ENCODE data around the gene TIMM10. TPM values are rescaled to one million over a fixed set of nuclear protein-coding genes. Genes with fewer than 3 reads are reported as not detected.

The TIMM10 gene
- total RNA-seq, 1 experiment from 2014 or later: 94.7 TPM

DNA sequence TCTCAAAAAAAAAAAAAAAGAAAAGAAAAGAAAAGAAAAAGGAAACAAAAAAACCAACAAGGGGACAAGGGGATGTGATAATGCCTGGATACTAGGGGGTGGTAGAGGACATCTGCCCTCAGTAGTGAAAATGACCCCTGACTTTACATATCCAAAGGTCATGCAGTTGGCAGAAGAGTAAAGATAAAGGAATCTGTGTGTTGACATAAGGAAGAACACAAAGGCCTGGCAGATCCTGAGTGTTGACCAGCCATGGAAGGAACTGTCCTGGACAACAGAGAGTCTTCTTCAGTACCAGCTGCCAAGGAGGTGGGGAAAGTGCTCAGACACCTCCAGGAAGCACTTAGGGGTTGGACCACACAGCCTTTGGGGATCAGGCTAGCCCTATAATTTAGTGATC lies 27.7 kb downstream of the TIMM10 start:
- Histone ChIP-seq H3F3A (ENCODE audit: insufficient read depth, low read depth) (peaks cover 27% of the 10 kb centered on the region), H3K4me3 (no peak overlapping the region), H3K79me2 (ENCODE audit: low read depth) (no peaks in the 10 kb centered on the region), H3K36me3 (ENCODE audit: low read depth) (no peaks in the 10 kb centered on the region), H3K4me1 (replicated peaks; ENCODE audit: insufficient read depth) (peaks cover 52% of the 10 kb centered on the region), H3K9me2 (ENCODE audit: insufficient read depth) (no peaks in the 10 kb centered on the region), H2AFZ (no peak overlapping the region), H3K9me3 (ENCODE audit: insufficient read depth, low read depth) (no peaks in the 10 kb centered on the region), H4K20me1 (ENCODE audit: insufficient read depth) (no peaks in the 10 kb centered on the region), H3K27me3 (ENCODE audit: insufficient read depth, low read depth) (no peaks in the 10 kb centered on the region), H3K27ac (no peak overlapping the region), H3K4me2 (peak overlapping the region; percentile 32)
- TF ChIP-seq, protein P1, sequence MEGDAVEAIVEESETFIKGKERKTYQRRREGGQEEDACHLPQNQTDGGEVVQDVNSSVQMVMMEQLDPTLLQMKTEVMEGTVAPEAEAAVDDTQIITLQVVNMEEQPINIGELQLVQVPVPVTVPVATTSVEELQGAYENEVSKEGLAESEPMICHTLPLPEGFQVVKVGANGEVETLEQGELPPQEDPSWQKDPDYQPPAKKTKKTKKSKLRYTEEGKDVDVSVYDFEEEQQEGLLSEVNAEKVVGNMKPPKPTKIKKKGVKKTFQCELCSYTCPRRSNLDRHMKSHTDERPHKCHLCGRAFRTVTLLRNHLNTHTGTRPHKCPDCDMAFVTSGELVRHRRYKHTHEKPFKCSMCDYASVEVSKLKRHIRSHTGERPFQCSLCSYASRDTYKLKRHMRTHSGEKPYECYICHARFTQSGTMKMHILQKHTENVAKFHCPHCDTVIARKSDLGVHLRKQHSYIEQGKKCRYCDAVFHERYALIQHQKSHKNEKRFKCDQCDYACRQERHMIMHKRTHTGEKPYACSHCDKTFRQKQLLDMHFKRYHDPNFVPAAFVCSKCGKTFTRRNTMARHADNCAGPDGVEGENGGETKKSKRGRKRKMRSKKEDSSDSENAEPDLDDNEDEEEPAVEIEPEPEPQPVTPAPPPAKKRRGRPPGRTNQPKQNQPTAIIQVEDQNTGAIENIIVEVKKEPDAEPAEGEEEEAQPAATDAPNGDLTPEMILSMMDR (conservative IDR thresholded peaks at IDR 0.05): no peak
- no peak for TF ChIP-seq EZH2 (IDR thresholded peaks at IDR 0.05; ENCODE audit: low read depth)
- BruUV-seq (replicated peaks): no TSS peak
- POLR2A ChIA-PET (ENCODE audit: unreplicated experiment): interaction anchor here (0.6 kb wide), 1 partner anchor 280 kb away, joined by 7 read pairs; no protein-coding TSS in a partner anchor
- DNase-seq: no peak
- CTCF ChIA-PET: interaction anchor here (0.6 to 2.1 kb wide), 6 partner anchors 10 to 142 kb away, joined by 3 to 22 read pairs (median 4); no protein-coding TSS in a partner anchor
- intact Hi-C loops (cut with micrococcal nuclease; ENCODE audit: unreplicated experiment): no loop called here

DNA sequence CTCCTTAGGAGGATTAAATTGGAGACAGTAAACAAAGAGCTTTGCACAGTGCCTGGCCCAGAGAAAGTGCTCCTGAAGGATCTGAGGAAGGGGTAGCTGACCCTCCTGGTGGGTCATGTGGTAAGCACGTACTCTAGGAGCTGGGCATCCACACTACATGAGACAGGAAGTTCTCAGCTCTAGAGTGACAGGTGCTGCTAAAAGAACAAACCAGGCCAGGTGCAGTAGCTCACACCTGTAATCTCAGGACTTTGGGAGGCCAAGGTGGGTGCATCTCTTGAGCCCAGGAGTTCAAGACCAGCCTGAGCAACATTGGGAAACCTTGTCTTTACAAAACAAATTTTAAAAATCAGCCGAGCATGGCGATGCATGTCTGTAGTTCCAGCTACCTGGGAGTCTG lies 28.2 kb downstream of the TIMM10 start:
- peak overlapping the region; percentile 32 for H3K4me2 ChIP-seq
- H3K27ac ChIP-seq: peak overlapping the region; percentile 1; the same call in 1 of the 2 replicates
- intact Hi-C loops (cut with micrococcal nuclease; ENCODE audit: unreplicated experiment): no loop called here
- peaks cover 57% of the 10 kb centered on the region for H3K4me1 ChIP-seq (replicated peaks; ENCODE audit: insufficient read depth)
- H2AFZ ChIP-seq: no peak overlapping the region
- TF ChIP-seq EZH2 (IDR thresholded peaks at IDR 0.05; ENCODE audit: low read depth): no peak
- TF ChIP-seq, protein P1 (conservative IDR thresholded peaks at IDR 0.05): no peak
- H3K9me2 ChIP-seq (ENCODE audit: insufficient read depth): no peaks in the 10 kb centered on the region
- H3K4me3 ChIP-seq: no peak overlapping the region
- H3K79me2 ChIP-seq (ENCODE audit: low read depth): no peaks in the 10 kb centered on the region
- ChIA-PET POLR2A (ENCODE audit: unreplicated experiment) (interaction anchor here (0.6 kb wide), 1 partner anchor 20 kb away, joined by 5 read pairs; no protein-coding TSS in a partner anchor), CTCF (interaction anchor here (0.6 to 2.1 kb wide), 8 partner anchors 9 to 1074 kb away, joined by 3 to 22 read pairs (median 3); no protein-coding TSS in a partner anchor)
- no peak for DNase-seq
- no peaks in the 10 kb centered on the region for H3K27me3 ChIP-seq (ENCODE audit: insufficient read depth, low read depth)
- no peaks in the 10 kb centered on the region for H3K9me3 ChIP-seq (ENCODE audit: insufficient read depth, low read depth)
- no TSS peak for BruUV-seq (replicated peaks)
- no peaks in the 10 kb centered on the region for H4K20me1 ChIP-seq (ENCODE audit: insufficient read depth)
- H3K36me3 ChIP-seq (ENCODE audit: low read depth): no peaks in the 10 kb centered on the region
- peaks cover 27% of the 10 kb centered on the region for H3F3A ChIP-seq (ENCODE audit: insufficient read depth, low read depth)

DNA sequence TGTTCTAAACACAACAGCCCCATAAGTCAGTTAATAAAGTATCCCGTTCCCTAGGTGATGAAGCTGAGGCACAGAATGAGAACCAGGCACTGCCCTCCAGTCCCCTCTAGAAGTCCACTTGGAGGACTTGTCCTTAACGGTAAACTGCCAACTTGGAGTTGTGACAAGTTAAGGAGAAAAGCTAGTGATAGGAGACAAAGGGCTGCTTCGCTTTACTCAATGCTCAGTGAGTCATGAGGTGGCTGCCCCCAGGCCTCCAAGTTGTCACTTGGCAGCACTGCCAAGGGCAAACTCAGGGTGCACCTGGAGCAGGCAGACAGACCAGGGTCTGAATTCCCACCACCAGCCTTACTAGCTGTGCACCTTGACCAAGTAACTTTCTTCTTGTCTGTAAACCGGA lies 28.6 kb downstream of the TIMM10 start:
- H3F3A ChIP-seq (ENCODE audit: insufficient read depth, low read depth): peaks cover 27% of the 10 kb centered on the region
- CTCF ChIA-PET: interaction anchor here (0.6 to 2.1 kb wide), 8 partner anchors 9 to 1075 kb away, joined by 3 to 22 read pairs (median 3); no protein-coding TSS in a partner anchor
- no peaks in the 10 kb centered on the region for H3K9me2 ChIP-seq (ENCODE audit: insufficient read depth)
- peak; percentile 80 to 92 for DNase-seq
- no peaks in the 10 kb centered on the region for H3K9me3 ChIP-seq (ENCODE audit: insufficient read depth, low read depth)
- intact Hi-C loops (cut with micrococcal nuclease; ENCODE audit: unreplicated experiment): no loop called here
- H3K4me3 ChIP-seq: no peak overlapping the region
- no peaks in the 10 kb centered on the region for H4K20me1 ChIP-seq (ENCODE audit: insufficient read depth)
- no TSS peak for BruUV-seq (replicated peaks)
- H3K79me2 ChIP-seq (ENCODE audit: low read depth): no peaks in the 10 kb centered on the region
- H3K36me3 ChIP-seq (ENCODE audit: low read depth): no peaks in the 10 kb centered on the region
- H3K4me1 ChIP-seq (replicated peaks; ENCODE audit: insufficient read depth): peaks cover 57% of the 10 kb centered on the region
- no peak overlapping the region for H2AFZ ChIP-seq
- H3K4me2 ChIP-seq: peak overlapping the region; percentile 32
- no peaks in the 10 kb centered on the region for H3K27me3 ChIP-seq (ENCODE audit: insufficient read depth, low read depth)
- TF ChIP-seq EZH2 (IDR thresholded peaks at IDR 0.05; ENCODE audit: low read depth): no peak
- TF ChIP-seq, protein P1 (conservative IDR thresholded peaks at IDR 0.05): no peak
- POLR2A ChIA-PET (ENCODE audit: unreplicated experiment): interaction anchor here (0.6 to 0.7 kb wide), 2 partner anchors 19 to 25 kb away, joined by 3 to 5 read pairs; no protein-coding TSS in a partner anchor
- peak overlapping the region; percentile 1; the same call in 1 of the 2 replicates for H3K27ac ChIP-seq

Measured in PC-9 (cell line).